Karpas-422 (cell line): Measurements from ENCODE around the gene SUCLA2. TPM values are rescaled to one million over a fixed set of nuclear protein-coding genes. Genes with fewer than 3 reads are reported as not detected.
A peak's percentile ranks its signal among the peaks of the same experiment; 100 is the strongest.

Experiments
- DNase-seq: peaks from one replicate; pipeline ENCODE4 v3.0.0-alpha.2; 2015
- H2AFZ ChIP-seq: fragments of 200-600 bp; sonication (generic); 2 replicates; pipeline ENCODE4 v1.6.1; 2014; ENCODE audit warnings: antibody characterized with exemption, low read length, mixed read lengths
- H3K27ac ChIP-seq: fragments of 200-600 bp; sonication (generic); 2 replicates; pipeline ENCODE4 v1.5.1; 2014; ENCODE audit warnings: mild to moderate bottlenecking, low read length, moderate library complexity
- H3K27me3 ChIP-seq: fragments of 200-600 bp; sonication (generic); 2 replicates; pipeline ENCODE4 v1.6.1; 2014; ENCODE audit warnings: low read length, mixed read lengths
- H3K36me3 ChIP-seq: fragments of 200-600 bp; sonication (generic); 2 replicates; pipeline ENCODE4 v1.6.1; 2014; ENCODE audit warnings: low read length, mixed read lengths; ENCODE audit not compliant: insufficient read depth
- H3K4me1 ChIP-seq: fragments of 200-600 bp; sonication (generic); 2 replicates; pipeline ENCODE4 v1.6.1; 2014; ENCODE audit warnings: mild to moderate bottlenecking, low read length, mixed read lengths
- H3K4me2 ChIP-seq: fragments of 200-600 bp; sonication (generic); 2 replicates; pipeline ENCODE4 v1.6.1; 2014; ENCODE audit warnings: low read length, low read depth, mild to moderate bottlenecking; ENCODE audit not compliant: poor library complexity, severe bottlenecking
- H3K4me3 ChIP-seq: fragments of 200-600 bp; sonication (generic); 2 replicates; pipeline ENCODE4 v1.5.1; 2014; ENCODE audit warnings: mild to moderate bottlenecking, antibody characterized with exemption, low read length, mixed read lengths
- H3K79me2 ChIP-seq: fragments of 200-600 bp; sonication (generic); 2 replicates; pipeline ENCODE4 v1.6.1; 2014; ENCODE audit warnings: mild to moderate bottlenecking, low read length, mixed read lengths
- H3K9ac ChIP-seq: fragments of 200-600 bp; sonication (generic); 2 replicates; pipeline ENCODE4 v1.6.0; 2014; ENCODE audit warnings: low read length
- H3K9me2 ChIP-seq: fragments of 200-600 bp; sonication (generic), shearing (Covaris generic); replicated peaks from 2 replicates; pipeline ENCODE4 v1.6.0; 2014; ENCODE audit warnings: mild to moderate bottlenecking, low read length, moderate library complexity; ENCODE audit not compliant: insufficient read depth
- H3K9me3 ChIP-seq: fragments of 300-700, 200-600 bp; sonication (generic); 2 replicates; pipeline ENCODE4 v1.6.1; 2014; ENCODE audit warnings: low read length, mixed read lengths
- H4K20me1 ChIP-seq: fragments of 200-600 bp; sonication (generic); 2 replicates; pipeline ENCODE4 v1.6.1; 2014; ENCODE audit warnings: mild to moderate bottlenecking, antibody characterized with exemption, low read length, low read depth; ENCODE audit not compliant: insufficient read depth
- total RNA-seq: library from RNA; depleted of rRNA; stranded (reverse); fragments of >200 nt; shearing (Covaris generic); gene quantifications from 2 replicates; pipeline ENCODE4 v1.2.3, GENCODE V29; 2014; ENCODE audit warnings: low replicate concordance

SUCLA2 gene
- total RNA-seq, 1 experiment from 2014 or later = 43.4 TPM

- H3K4me3 ChIP-seq = no peak overlapping the region
- no peak for DNase-seq
- H3K9ac ChIP-seq = no peak overlapping the region
- peaks cover 10% of the 10 kb centered on the region for H3K4me1 ChIP-seq
- no peaks in the 10 kb centered on the region for H3K36me3 ChIP-seq
- no peaks in the 10 kb centered on the region for H4K20me1 ChIP-seq
- H3K9me3 ChIP-seq = no peaks in the 10 kb centered on the region
- no peaks in the 10 kb centered on the region for H3K9me2 ChIP-seq
- no peak overlapping the region for H3K4me2 ChIP-seq
- H2AFZ ChIP-seq = no peak overlapping the region
- H3K27me3 ChIP-seq = no peaks in the 10 kb centered on the region
- H3K27ac ChIP-seq = no peak overlapping the region
- H3K79me2 ChIP-seq = no peaks in the 10 kb centered on the region
Observed at GRCh38 chr13:47917022-47917574, 84.0 kb downstream of the SUCLA2 start.

- DNase-seq = no peak
- no peak overlapping the region for H3K4me2 ChIP-seq
- H4K20me1 ChIP-seq = no peaks in the 10 kb centered on the region
- no peak overlapping the region for H3K9ac ChIP-seq
- H3K36me3 ChIP-seq = 0 out of 2 replicates have a peak, but pooled peaks cover 5% of the 10 kb centered on the region
- no peaks in the 10 kb centered on the region for H3K4me1 ChIP-seq
- no peaks in the 10 kb centered on the region for H3K27me3 ChIP-seq
- no peaks in the 10 kb centered on the region for H3K9me2 ChIP-seq
- no peak overlapping the region for H2AFZ ChIP-seq
- H3K9me3 ChIP-seq = no peaks in the 10 kb centered on the region; the same call in 1 of the 2 replicates
- no peaks in the 10 kb centered on the region for H3K79me2 ChIP-seq
- H3K27ac ChIP-seq = no peak overlapping the region
- no peak overlapping the region for H3K4me3 ChIP-seq
Observed at GRCh38 chr13:47908197-47908902, 92.7 kb downstream of the SUCLA2 start.

GRCh38 chr13:47904891-47905290 lies 96.2 kb downstream of the SUCLA2 start:
- no peaks in the 10 kb centered on the region for H3K27me3 ChIP-seq
- H3K4me3 ChIP-seq = peak overlapping the region; percentile 15; the same call in 1 of the 2 replicates
- H3K27ac ChIP-seq = no peak overlapping the region
- no peaks in the 10 kb centered on the region for H4K20me1 ChIP-seq
- no peaks in the 10 kb centered on the region for H3K4me1 ChIP-seq
- H3K9me3 ChIP-seq = no peaks in the 10 kb centered on the region; the same call in 1 of the 2 replicates
- H3K9ac ChIP-seq = no peak overlapping the region
- no peak for DNase-seq
- H2AFZ ChIP-seq = no peak overlapping the region
- H3K4me2 ChIP-seq = no peak overlapping the region
- no peaks in the 10 kb centered on the region for H3K9me2 ChIP-seq
- H3K79me2 ChIP-seq = no peaks in the 10 kb centered on the region
- H3K36me3 ChIP-seq = 0 out of 2 replicates have a peak, but pooled peaks cover 5% of the 10 kb centered on the region

GRCh38 chr13:47904241-47904640 lies 96.8 kb downstream of the SUCLA2 start:
- Histone ChIP-seq H2AFZ (peak overlapping the region; percentile 40; the same call in 1 of the 2 replicates), H3K27ac (no peak overlapping the region), H4K20me1 (no peaks in the 10 kb centered on the region), H3K4me2 (no peak overlapping the region), H3K4me1 (no peaks in the 10 kb centered on the region), H3K27me3 (no peaks in the 10 kb centered on the region), H3K9me3 (no peaks in the 10 kb centered on the region; the same call in 1 of the 2 replicates), H3K9me2 (no peaks in the 10 kb centered on the region), H3K79me2 (no peaks in the 10 kb centered on the region), H3K36me3 (0 out of 2 replicates have a peak, but pooled peaks cover 5% of the 10 kb centered on the region), H3K4me3 (peak overlapping the region; percentile 15; the same call in 1 of the 2 replicates), H3K9ac (no peak overlapping the region)
- DNase-seq = peak; percentile 56

- Histone ChIP-seq H3K27me3 (no peaks in the 10 kb centered on the region), H3K4me2 (no peak overlapping the region), H3K79me2 (no peaks in the 10 kb centered on the region), H3K9me3 (no peaks in the 10 kb centered on the region; the same call in 1 of the 2 replicates), H4K20me1 (no peaks in the 10 kb centered on the region), H3K9ac (no peak overlapping the region), H3K27ac (no peak overlapping the region), H3K9me2 (no peaks in the 10 kb centered on the region), H3K4me1 (no peaks in the 10 kb centered on the region), H3K4me3 (peak overlapping the region; percentile 15; the same call in 1 of the 2 replicates), H3K36me3 (0 out of 2 replicates have a peak, but pooled peaks cover 5% of the 10 kb centered on the region), H2AFZ (peak overlapping the region; percentile 40; the same call in 1 of the 2 replicates)
- no peak for DNase-seq
Observed at GRCh38 chr13:47903836-47904235, 97.2 kb downstream of the SUCLA2 start.

GRCh38 chr13:47901441-47901840 lies 99.6 kb downstream of the SUCLA2 start:
- H3K4me2 ChIP-seq = no peak overlapping the region
- no peaks in the 10 kb centered on the region for H3K79me2 ChIP-seq
- H3K36me3 ChIP-seq = 0 out of 2 replicates have a peak, but pooled peaks cover 5% of the 10 kb centered on the region
- DNase-seq = no peak
- no peak overlapping the region for H3K9ac ChIP-seq
- no peaks in the 10 kb centered on the region for H3K27me3 ChIP-seq
- H2AFZ ChIP-seq = no peak overlapping the region
- H3K4me3 ChIP-seq = no peak overlapping the region
- H3K4me1 ChIP-seq = no peaks in the 10 kb centered on the region
- no peaks in the 10 kb centered on the region for H4K20me1 ChIP-seq
- H3K9me3 ChIP-seq = no peaks in the 10 kb centered on the region; the same call in 1 of the 2 replicates
- no peaks in the 10 kb centered on the region for H3K9me2 ChIP-seq
- H3K27ac ChIP-seq = no peak overlapping the region

GRCh38 chr13:47898080-47898479 lies 103.0 kb downstream of the SUCLA2 start:
- no peak overlapping the region for H2AFZ ChIP-seq
- H3K9me2 ChIP-seq = no peaks in the 10 kb centered on the region
- no peak overlapping the region for H3K9ac ChIP-seq
- H3K36me3 ChIP-seq = no peaks in the 10 kb centered on the region
- H3K4me3 ChIP-seq = no peak overlapping the region
- no peak for DNase-seq
- H3K27me3 ChIP-seq = no peaks in the 10 kb centered on the region
- no peaks in the 10 kb centered on the region for H3K9me3 ChIP-seq
- no peaks in the 10 kb centered on the region for H4K20me1 ChIP-seq
- H3K79me2 ChIP-seq = no peaks in the 10 kb centered on the region
- no peaks in the 10 kb centered on the region for H3K4me1 ChIP-seq
- no peak overlapping the region for H3K4me2 ChIP-seq
- H3K27ac ChIP-seq = no peak overlapping the region

GRCh38 chr13:47897411-47898050 lies 103.5 kb downstream of the SUCLA2 start:
- H3K79me2 ChIP-seq = no peaks in the 10 kb centered on the region
- H3K9me3 ChIP-seq = no peaks in the 10 kb centered on the region
- H3K27ac ChIP-seq = no peak overlapping the region
- H2AFZ ChIP-seq = no peak overlapping the region
- H3K4me2 ChIP-seq = no peak overlapping the region
- no peaks in the 10 kb centered on the region for H3K9me2 ChIP-seq
- H3K36me3 ChIP-seq = no peaks in the 10 kb centered on the region
- H3K4me1 ChIP-seq = no peaks in the 10 kb centered on the region
- DNase-seq = no peak
- no peaks in the 10 kb centered on the region for H4K20me1 ChIP-seq
- no peak overlapping the region for H3K9ac ChIP-seq
- H3K27me3 ChIP-seq = no peaks in the 10 kb centered on the region
- H3K4me3 ChIP-seq = no peak overlapping the region
